Parathyroid adenoma (tissue), 2 donors: ENCODE measurements around the gene ZNF296.

ENCODE experiments used
- H2AFZ ChIP-seq: fragments of 300-600 bp; sonication (generic); one replicate; pipeline ENCODE4 v1.7.0; 2017; ENCODE audit warnings: antibody characterized with exemption, mild to moderate bottlenecking
- H3K27ac ChIP-seq: fragments of 300-600 bp; sonication (generic); one replicate; pipeline ENCODE4 v1.7.0; 2017
- H3K27me3 ChIP-seq: fragments of 300-600 bp; sonication (generic); one replicate; pipeline ENCODE4 v1.7.0; 2017; ENCODE audit warnings: low read length; ENCODE audit not compliant: control insufficient read depth, insufficient read depth
- H3K36me3 ChIP-seq: fragments of 300-600 bp; sonication (generic); one replicate; pipeline ENCODE4 v1.7.0; 2017; ENCODE audit warnings: low read length; ENCODE audit not compliant: control insufficient read depth, insufficient read depth
- H3K4me1 ChIP-seq: fragments of 300-600 bp; sonication (generic); one replicate; pipeline ENCODE4 v1.7.0; 2017; ENCODE audit warnings: control low read depth
- H3K4me2 ChIP-seq: fragments of 300-600 bp; sonication (generic); one replicate; pipeline ENCODE4 v1.7.0; 2017; ENCODE audit warnings: low read length
- H3K4me3 ChIP-seq: fragments of 300-600 bp; sonication (generic); one replicate; pipeline ENCODE4 v1.7.0; 2017; ENCODE audit warnings: low read depth, low read length
- H3K79me2 ChIP-seq: fragments of 300-600 bp; sonication (generic); one replicate; pipeline ENCODE4 v1.7.0; 2017; ENCODE audit warnings: control low read depth
- H3K9ac ChIP-seq: fragments of 300-600 bp; sonication (generic); one replicate; pipeline ENCODE4 v1.7.0; 2017; ENCODE audit warnings: mild to moderate bottlenecking
- H3K9me3 ChIP-seq: fragments of 300-600 bp; sonication (generic); one replicate; pipeline ENCODE4 v1.7.0; 2017; ENCODE audit warnings: low read length; ENCODE audit not compliant: control insufficient read depth
- TF ChIP-seq, protein P1 (sequence below): fragments of 300-600 bp; sonication (generic); IDR thresholded peaks from one replicate; pipeline ENCODE4 v1.7.0; 2017; ENCODE audit warnings: antibody characterized with exemption, mild to moderate bottlenecking
- donor health status: primary hyperparathyroidism.

ZNF296 gene

DNA sequence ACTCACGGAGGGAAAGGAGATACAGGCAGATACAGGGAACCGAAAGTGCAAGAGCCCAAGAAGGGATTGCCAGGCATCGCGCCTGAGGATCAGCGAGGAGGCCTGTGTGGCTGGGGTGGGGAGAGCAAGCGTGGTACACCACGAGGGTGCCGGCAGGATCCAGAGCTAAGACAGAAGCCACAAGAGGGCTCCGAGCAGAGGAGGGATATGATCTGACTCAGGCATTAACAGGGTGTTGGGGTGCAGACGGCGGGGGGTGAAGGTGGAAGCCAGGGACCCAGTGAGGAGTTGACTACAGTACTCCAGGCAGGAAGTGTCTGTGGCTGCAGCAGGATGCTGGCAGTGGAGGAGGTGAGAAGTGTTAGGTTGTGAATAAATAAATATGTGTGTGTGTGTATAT lies 11.3 kb upstream of the ZNF296 start:
- H3K27ac ChIP-seq = no peak overlapping the region
- H3K36me3 ChIP-seq = no peaks in the 10 kb centered on the region
- H3K79me2 ChIP-seq = peaks cover 7% of the 10 kb centered on the region
- no peak overlapping the region for H2AFZ ChIP-seq
- peaks cover 5% of the 10 kb centered on the region for H3K4me1 ChIP-seq
- no peak overlapping the region for H3K4me3 ChIP-seq
- no peak overlapping the region for H3K4me2 ChIP-seq
- no peak overlapping the region for H3K9ac ChIP-seq
- TF ChIP-seq, protein P1, sequence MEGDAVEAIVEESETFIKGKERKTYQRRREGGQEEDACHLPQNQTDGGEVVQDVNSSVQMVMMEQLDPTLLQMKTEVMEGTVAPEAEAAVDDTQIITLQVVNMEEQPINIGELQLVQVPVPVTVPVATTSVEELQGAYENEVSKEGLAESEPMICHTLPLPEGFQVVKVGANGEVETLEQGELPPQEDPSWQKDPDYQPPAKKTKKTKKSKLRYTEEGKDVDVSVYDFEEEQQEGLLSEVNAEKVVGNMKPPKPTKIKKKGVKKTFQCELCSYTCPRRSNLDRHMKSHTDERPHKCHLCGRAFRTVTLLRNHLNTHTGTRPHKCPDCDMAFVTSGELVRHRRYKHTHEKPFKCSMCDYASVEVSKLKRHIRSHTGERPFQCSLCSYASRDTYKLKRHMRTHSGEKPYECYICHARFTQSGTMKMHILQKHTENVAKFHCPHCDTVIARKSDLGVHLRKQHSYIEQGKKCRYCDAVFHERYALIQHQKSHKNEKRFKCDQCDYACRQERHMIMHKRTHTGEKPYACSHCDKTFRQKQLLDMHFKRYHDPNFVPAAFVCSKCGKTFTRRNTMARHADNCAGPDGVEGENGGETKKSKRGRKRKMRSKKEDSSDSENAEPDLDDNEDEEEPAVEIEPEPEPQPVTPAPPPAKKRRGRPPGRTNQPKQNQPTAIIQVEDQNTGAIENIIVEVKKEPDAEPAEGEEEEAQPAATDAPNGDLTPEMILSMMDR = no peak
- H3K9me3 ChIP-seq = no peaks in the 10 kb centered on the region
- H3K27me3 ChIP-seq = no peaks in the 10 kb centered on the region

DNA sequence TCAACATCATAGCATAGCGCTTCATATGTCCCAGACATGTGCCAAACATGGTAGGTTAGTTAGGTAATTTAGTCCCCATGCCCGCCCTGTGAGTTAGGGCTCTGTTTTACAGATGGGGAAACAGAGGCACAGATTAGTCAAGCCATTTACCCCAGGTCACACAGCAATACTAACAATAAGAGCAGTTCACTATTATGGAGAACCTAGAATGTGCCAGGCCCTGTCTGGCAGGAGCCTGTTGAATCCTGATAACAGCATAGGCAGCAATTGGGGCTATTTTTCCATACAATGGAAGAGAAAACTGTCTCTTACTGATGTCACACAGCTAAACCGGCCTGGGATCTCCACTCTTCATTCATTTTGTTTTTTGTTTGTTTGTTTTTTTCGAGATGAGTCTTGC lies 10.2 kb upstream of the ZNF296 start:
- peaks cover 5% of the 10 kb centered on the region for H3K4me1 ChIP-seq
- TF ChIP-seq, protein P1 = no peak
- no peaks in the 10 kb centered on the region for H3K27me3 ChIP-seq
- no peak overlapping the region for H2AFZ ChIP-seq
- no peaks in the 10 kb centered on the region for H3K9me3 ChIP-seq
- H3K4me2 ChIP-seq = no peak overlapping the region
- peaks cover 14% of the 10 kb centered on the region for H3K79me2 ChIP-seq
- no peak overlapping the region for H3K9ac ChIP-seq
- H3K36me3 ChIP-seq = no peaks in the 10 kb centered on the region
- no peak overlapping the region for H3K4me3 ChIP-seq
- no peak overlapping the region for H3K27ac ChIP-seq

DNA sequence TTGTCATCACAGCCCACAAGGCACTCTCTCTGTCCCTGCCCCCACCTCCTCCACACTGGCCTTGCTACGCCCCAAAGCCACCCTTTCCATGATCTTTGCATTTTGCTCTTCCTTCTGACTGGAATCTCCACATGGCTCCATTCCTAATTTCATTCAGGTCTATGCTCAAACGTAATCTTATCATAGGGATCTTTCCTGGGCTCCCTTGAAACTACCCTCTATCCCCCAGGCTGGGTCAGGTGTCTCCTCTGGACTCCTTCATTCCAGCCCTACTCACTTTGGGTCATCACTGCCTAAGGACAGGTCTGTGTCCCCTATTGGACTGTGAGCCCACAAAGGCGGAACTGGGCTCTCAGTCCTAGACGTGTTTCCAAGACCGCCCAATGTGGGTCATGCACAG lies 5.9 kb upstream of the ZNF296 start:
- Histone ChIP-seq H3K27ac (no peak overlapping the region), H3K9ac (no peak overlapping the region), H2AFZ (no peak overlapping the region), H3K9me3 (no peaks in the 10 kb centered on the region), H3K79me2 (peaks cover 25% of the 10 kb centered on the region), H3K4me2 (no peak overlapping the region), H3K36me3 (no peaks in the 10 kb centered on the region), H3K4me1 (peaks cover 8% of the 10 kb centered on the region), H3K27me3 (no peaks in the 10 kb centered on the region), H3K4me3 (no peak overlapping the region)
- TF ChIP-seq, protein P1 = no peak

DNA sequence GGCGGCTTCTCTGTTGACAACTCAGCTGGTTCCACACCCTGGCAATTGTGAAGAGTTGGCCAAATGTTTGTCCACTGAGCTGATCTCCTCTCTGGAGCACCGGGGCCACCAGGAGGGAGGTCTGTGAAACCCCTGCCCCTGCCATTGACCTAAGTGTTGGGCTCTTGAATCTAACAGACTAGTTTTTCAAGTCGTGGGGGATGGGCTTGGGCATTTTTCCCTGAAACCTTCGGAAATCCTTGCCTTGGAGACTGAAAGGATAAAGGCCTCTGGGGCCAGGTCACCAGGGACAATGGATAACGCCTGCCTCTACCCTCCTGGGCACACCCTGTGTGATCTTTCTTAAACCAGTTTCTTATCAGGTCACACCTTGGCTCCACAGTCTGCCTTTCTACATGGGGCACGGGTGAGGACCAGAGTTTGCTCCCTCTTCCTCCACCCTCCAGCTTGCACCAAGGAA lies 3.7 kb upstream of the ZNF296 start:
- Histone ChIP-seq H3K4me3 (peak overlapping the region; percentile 93), H3K4me2 (peak overlapping the region; percentile 82), H3K27ac (no peak overlapping the region), H3K9ac (no peak overlapping the region), H2AFZ (no peak overlapping the region), H3K36me3 (no peaks in the 10 kb centered on the region), H3K9me3 (no peaks in the 10 kb centered on the region), H3K79me2 (peaks cover 23% of the 10 kb centered on the region), H3K4me1 (peaks cover 13% of the 10 kb centered on the region), H3K27me3 (no peaks in the 10 kb centered on the region)
- TF ChIP-seq, protein P1 = no peak

DNA sequence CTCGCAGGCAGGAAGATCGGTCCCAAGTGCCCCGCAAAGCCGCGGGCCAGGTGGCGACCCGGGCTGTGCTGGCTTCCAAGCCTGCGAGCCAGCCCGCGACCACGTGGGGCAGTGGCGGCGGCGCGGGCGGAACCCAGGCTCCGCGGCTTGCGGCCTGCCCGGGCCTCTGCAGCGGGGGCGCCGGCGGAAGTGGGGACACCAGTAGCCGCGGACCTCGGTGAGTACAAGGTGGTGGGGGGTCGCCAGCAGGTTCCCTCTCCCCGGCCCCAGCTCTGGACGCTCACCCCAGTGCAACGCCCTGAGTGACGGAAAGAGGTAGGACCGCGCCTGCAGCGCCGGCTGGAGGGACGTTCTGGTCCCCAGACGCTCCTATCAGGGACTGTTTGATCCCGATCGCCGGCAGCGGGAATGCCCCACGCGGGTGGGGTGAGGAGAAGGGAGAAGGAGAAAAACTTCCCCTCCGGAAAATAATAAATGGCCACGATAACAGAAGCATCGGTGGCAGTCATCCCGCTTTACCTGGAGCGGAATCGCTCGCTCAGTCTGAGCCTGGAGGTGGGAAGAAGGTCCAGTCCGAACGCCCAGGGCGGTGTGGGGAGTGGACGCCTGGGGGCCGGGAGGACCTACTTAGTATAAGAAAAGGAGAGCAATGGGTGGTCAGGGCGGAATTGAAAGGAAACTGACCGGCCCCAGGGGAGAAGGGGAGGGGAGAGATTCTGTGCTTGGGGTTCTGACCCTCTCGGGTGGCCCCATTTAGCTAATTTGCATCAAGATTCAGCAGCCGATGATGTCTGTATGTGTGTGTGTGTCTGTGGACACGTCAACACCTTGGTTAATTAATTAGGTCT lies 3.0 kb upstream of the ZNF296 start, which contains the start of gene GEMIN7:
Gene GEMIN7 (plus strand): TSS at position 198 of the 848 bp plus-strand sequence. CDS start 10,855 bp downstream, outside the sequence.
- Histone ChIP-seq H3K9ac (peak within 1 kb of the TSS; percentile 86), H3K4me3 (peak within 1 kb of the TSS; percentile 93), H3K4me2 (peak within 1 kb of the TSS; percentile 82), H2AFZ (peak within 1 kb of the TSS; percentile 99), H3K36me3 (no peaks in the 10 kb centered on the region), H3K27ac (peak within 1 kb of the TSS; percentile 63), H3K4me1 (peaks cover 13% of the 10 kb centered on the region), H3K27me3 (no peaks in the 10 kb centered on the region), H3K9me3 (no peaks in the 10 kb centered on the region), H3K79me2 (peaks cover 23% of the 10 kb centered on the region)
- TF ChIP-seq, protein P1 = no peak
